ENCODE results near the gene CRTAP.
"Not testable (repeated sequence)": the region's sequence is repeated elsewhere in the genome, so short reads cannot be mapped to it uniquely, and the experiment has no call there.

The CRTAP gene

GRCh38 chr3:33134026-33134625, 20.3 kb downstream of the CRTAP start:
- TF ChIP-seq, protein P1, sequence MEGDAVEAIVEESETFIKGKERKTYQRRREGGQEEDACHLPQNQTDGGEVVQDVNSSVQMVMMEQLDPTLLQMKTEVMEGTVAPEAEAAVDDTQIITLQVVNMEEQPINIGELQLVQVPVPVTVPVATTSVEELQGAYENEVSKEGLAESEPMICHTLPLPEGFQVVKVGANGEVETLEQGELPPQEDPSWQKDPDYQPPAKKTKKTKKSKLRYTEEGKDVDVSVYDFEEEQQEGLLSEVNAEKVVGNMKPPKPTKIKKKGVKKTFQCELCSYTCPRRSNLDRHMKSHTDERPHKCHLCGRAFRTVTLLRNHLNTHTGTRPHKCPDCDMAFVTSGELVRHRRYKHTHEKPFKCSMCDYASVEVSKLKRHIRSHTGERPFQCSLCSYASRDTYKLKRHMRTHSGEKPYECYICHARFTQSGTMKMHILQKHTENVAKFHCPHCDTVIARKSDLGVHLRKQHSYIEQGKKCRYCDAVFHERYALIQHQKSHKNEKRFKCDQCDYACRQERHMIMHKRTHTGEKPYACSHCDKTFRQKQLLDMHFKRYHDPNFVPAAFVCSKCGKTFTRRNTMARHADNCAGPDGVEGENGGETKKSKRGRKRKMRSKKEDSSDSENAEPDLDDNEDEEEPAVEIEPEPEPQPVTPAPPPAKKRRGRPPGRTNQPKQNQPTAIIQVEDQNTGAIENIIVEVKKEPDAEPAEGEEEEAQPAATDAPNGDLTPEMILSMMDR (IDR thresholded peaks at IDR 0.05; ENCODE audit: control insufficient read depth, insufficient read depth, low read depth, low read length, missing control alignments): no peak
- H3K4me3 ChIP-seq (ENCODE audit: control insufficient read depth, low read depth, low read length): no peak overlapping the region
- no peak for DNase-seq (ENCODE audit: low read depth)

GRCh38 chr3:33137691-33138090, 23.9 kb downstream of the CRTAP start:
- no peak overlapping the region for H3K4me3 ChIP-seq (ENCODE audit: control insufficient read depth, low read depth, low read length)
- no peak for DNase-seq (ENCODE audit: low read depth)
- TF ChIP-seq, protein P1 (IDR thresholded peaks at IDR 0.05; ENCODE audit: control insufficient read depth, insufficient read depth, low read depth, low read length, missing control alignments): no peak

DNA sequence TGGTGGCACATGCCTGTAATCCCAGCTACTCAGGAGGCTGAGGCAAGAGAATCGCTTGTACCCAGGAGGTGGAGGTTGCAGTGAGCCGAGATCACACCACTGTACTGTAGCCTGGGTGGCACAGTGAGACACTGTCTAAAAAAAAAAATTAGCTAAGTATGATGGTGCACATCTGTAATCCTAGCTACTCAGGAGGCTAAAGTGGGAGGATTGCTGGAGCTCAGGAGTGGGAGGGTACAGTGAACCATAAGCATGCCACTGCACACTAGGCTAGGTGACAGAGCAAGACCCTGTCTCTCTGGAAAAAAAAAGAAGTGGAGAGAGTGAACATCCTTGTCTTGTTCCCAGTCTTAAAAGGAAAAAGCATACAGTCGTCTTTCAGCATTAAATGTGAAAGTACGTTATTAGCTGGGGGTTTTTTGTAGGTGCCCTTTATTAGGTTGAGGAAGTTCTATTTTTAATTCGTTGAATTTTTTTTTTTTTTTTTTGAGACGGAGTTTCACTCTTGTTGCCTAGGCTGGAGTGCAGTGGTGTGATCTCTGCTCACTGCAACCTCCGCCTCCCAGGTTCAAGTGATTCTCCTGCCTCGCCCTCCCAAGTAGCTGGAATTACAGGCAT, 25.3 kb downstream of the CRTAP start:
- not testable (repeated sequence) for DNase-seq (ENCODE audit: low read depth); H3K4me3 ChIP-seq (ENCODE audit: control insufficient read depth, low read depth, low read length)

GRCh38 chr3:33139996-33140395, 26.2 kb downstream of the CRTAP start:
- no peak for DNase-seq (ENCODE audit: low read depth)
- no peak overlapping the region for H3K4me3 ChIP-seq (ENCODE audit: control insufficient read depth, low read depth, low read length)
- TF ChIP-seq, protein P1 (IDR thresholded peaks at IDR 0.05; ENCODE audit: control insufficient read depth, insufficient read depth, low read depth, low read length, missing control alignments): no peak

DNA sequence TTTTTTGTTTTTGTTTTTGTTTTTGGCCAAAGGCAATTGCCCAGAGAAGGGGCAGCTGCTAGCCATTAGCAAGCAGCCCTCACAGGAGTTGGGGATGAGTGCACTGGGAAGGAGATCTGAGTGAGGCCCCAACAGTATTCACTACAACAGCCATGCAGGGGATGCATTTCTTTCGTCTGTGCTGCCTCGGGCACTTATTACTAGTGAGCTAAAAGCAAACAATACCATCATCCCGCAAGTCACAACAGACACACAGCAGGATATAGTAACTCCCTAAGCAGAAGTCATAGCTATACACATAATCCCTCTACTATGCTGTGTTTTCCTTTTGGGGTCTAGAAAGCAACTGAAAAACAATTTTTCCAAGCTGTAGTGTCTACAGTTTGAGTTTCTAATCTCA, 27.2 kb downstream of the CRTAP start:
- DNase-seq (ENCODE audit: low read depth): no peak
- TF ChIP-seq, protein P1 (IDR thresholded peaks at IDR 0.05; ENCODE audit: control insufficient read depth, insufficient read depth, low read depth, low read length, missing control alignments): no peak

DNA sequence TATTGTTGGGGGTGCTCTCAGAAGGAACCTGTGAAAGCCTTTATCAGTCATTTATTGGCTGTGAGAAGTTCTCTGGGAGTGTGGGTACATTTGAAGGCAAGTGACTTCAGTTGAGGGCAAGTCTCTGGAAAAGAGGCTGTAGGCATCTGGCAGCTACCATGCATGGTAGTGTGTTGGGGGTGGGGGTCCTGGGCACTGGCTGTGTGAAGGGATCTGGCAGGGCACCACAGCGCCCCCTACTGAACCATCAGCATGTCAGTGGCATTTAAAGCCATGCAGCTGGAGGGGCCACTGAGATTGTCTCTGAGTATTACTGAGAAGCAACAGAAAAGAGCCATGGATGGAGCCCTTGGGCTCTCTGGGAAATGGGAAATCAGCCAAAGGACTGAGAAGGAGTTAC, 30.6 kb downstream of the CRTAP start:
- TF ChIP-seq, protein P1 (IDR thresholded peaks at IDR 0.05; ENCODE audit: control insufficient read depth, insufficient read depth, low read depth, low read length, missing control alignments): peak; percentile 27
- no peak for DNase-seq (ENCODE audit: low read depth)
- H3K4me3 ChIP-seq (ENCODE audit: control insufficient read depth, low read depth, low read length): no peak overlapping the region

More for the DNA sequence above, 27.2 kb downstream of the CRTAP start:
- H3K4me3 ChIP-seq (ENCODE audit: control insufficient read depth, low read depth, low read length): no peak overlapping the region

GRCh38 chr3:33145221-33145900, 31.5 kb downstream of the CRTAP start:
- DNase-seq (ENCODE audit: low read depth): no peak
- TF ChIP-seq, protein P1 (IDR thresholded peaks at IDR 0.05; ENCODE audit: control insufficient read depth, insufficient read depth, low read depth, low read length, missing control alignments): no peak
- H3K4me3 ChIP-seq (ENCODE audit: control insufficient read depth, low read depth, low read length): no peak overlapping the region
